Progenitor cell of endocrine pancreas (in vitro differentiated cells): ENCODE data around the gene PSMB1. TPM values are rescaled to one million over a fixed set of nuclear protein-coding genes. Genes with fewer than 3 reads are reported as not detected.

Experiments
- DNase-seq: peaks from one replicate; pipeline ENCODE4 v3.0.0; 2021; ENCODE audit warnings: low spot score; ENCODE audit not compliant: unreplicated experiment
- H3K27ac Mint-ChIP-seq: 2 replicates; pipeline ENCODE4 v1.8.0; 2021; ENCODE audit warnings: mild to moderate bottlenecking, moderate library complexity, mixed read lengths
- H3K27me3 Mint-ChIP-seq: 2 replicates; pipeline ENCODE4 v1.8.0; 2021; ENCODE audit warnings: mixed read lengths
- H3K36me3 Mint-ChIP-seq: 2 replicates; pipeline ENCODE4 v1.8.0; 2022; ENCODE audit warnings: mixed read lengths; ENCODE audit not compliant: insufficient read depth
- H3K4me1 Mint-ChIP-seq: 2 replicates; pipeline ENCODE4 v1.8.0; 2021; ENCODE audit warnings: low read depth, mixed read lengths
- H3K4me3 Mint-ChIP-seq: 2 replicates; pipeline ENCODE4 v1.8.0; 2021; ENCODE audit warnings: low read depth, mild to moderate bottlenecking, moderate library complexity, mixed read lengths
- H3K9me3 Mint-ChIP-seq: 2 replicates; pipeline ENCODE4 v1.8.0; 2021; ENCODE audit warnings: low read depth, mixed read lengths
- long read RNA-seq: library from polyadenylated mRNA; unstranded; transcript quantifications from one replicate; pipeline ENCODE4 v2.0.0, GENCODE V29; 2020
- total RNA-seq: library from RNA; stranded (reverse); gene quantifications from 2 replicates; pipeline ENCODE4 v1.2.1, GENCODE V29; 2021
- TF ChIP-seq, protein P1 (sequence below): fragments of 200-600 bp; sonication (generic); IDR thresholded peaks from one replicate; pipeline ENCODE4 v1.5.0; 2021; ENCODE audit warnings: antibody characterized with exemption, mild to moderate bottlenecking; ENCODE audit not compliant: unreplicated experiment

PSMB1 gene
- total RNA-seq: 154 and 162 TPM in 2 replicates
- long read RNA-seq, transcript PSMB1-201 (6 exons, 928 nt): major isoform, 128 of 136 reads
- long read RNA-seq, partial matches to known transcripts: 2 of 136 reads
- long read RNA-seq, other reads (novel, unspliced or antisense): 5 of 136 reads

DNA sequence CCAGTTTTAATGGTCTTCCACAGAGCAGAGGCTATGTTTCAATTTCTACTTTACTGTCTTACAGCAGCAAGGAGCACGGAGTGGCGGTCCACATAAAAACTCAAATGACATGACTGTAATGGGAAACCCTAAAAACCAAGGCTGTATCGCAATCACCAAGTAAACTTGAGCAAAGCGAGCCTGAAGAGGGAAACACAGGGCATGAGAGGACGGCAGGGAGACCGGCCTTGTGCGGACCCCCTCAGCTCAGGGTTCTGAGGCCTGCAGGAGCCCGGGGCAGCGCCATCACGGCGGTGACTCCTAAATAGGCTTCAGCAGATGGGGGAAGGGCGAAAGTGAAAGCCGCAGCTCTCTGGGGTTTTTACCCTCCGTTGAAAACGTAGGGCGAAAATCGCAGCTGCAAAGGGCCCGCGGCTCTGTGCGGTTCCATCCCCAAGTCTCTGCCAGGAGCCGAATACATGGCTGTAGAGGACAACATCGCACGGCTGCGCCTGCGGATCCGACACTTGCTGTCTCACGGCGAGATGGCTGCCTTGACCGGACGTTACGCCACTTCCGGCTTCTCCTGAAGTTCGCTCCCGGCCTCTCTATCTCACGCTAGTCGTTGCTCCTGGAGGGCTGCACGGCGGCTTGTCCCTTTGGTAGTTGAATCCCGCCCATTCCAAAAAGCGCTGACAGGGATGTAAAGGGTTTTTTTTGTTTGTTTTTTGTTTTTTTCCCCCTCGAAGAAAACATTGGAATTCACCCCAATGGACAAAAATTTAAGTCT lies at the start of gene PSMB1:
Gene PSMB1, minus strand, starts transcription at position 543 of the 769 bp plus-strand sequence. Its CDS starts 65 bp downstream, at position 478.
- H3K9me3 Mint-ChIP-seq: no peaks in the 10 kb centered on the region
- peaks cover 12% of the 10 kb centered on the region for H3K4me1 Mint-ChIP-seq
- no peak within 1 kb of the TSS for H3K4me3 Mint-ChIP-seq

DNA sequence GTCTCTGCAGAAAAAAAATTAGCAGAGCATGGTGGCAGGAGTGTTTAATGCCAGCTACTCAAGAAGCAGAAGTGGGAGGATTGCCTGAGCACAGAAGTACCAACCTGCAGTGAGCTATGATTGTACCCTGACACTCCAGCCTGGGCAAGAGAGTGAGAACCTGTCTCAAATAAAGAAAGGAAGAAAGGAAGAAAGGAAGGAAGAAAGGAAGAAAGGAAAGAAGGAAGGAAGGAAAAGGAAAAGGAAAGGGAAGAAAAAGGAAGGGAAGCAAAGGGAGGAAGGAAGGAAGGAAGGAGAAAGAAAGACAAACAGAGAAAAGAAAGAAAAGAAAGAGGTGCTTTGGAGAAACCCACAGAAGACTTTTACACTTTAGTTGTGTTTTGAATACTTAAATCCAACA lies 44.2 kb upstream of the PSMB1 start:
- H3K27ac Mint-ChIP-seq: no peak overlapping the region
- H3K36me3 Mint-ChIP-seq: no peaks in the 10 kb centered on the region
- no peaks in the 10 kb centered on the region for H3K4me1 Mint-ChIP-seq
- peaks cover 10% of the 10 kb centered on the region for H3K9me3 Mint-ChIP-seq
- H3K27me3 Mint-ChIP-seq: peaks cover 4% of the 10 kb centered on the region
- DNase-seq: no peak
- TF ChIP-seq, protein P1, sequence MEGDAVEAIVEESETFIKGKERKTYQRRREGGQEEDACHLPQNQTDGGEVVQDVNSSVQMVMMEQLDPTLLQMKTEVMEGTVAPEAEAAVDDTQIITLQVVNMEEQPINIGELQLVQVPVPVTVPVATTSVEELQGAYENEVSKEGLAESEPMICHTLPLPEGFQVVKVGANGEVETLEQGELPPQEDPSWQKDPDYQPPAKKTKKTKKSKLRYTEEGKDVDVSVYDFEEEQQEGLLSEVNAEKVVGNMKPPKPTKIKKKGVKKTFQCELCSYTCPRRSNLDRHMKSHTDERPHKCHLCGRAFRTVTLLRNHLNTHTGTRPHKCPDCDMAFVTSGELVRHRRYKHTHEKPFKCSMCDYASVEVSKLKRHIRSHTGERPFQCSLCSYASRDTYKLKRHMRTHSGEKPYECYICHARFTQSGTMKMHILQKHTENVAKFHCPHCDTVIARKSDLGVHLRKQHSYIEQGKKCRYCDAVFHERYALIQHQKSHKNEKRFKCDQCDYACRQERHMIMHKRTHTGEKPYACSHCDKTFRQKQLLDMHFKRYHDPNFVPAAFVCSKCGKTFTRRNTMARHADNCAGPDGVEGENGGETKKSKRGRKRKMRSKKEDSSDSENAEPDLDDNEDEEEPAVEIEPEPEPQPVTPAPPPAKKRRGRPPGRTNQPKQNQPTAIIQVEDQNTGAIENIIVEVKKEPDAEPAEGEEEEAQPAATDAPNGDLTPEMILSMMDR: no peak
- no peak overlapping the region for H3K4me3 Mint-ChIP-seq

More for the DNA sequence above, at the start of gene PSMB1:
- no peak within 1 kb of the TSS for H3K27ac Mint-ChIP-seq
- peak; percentile 73 for DNase-seq
- TF ChIP-seq, protein P1: no peak
- H3K36me3 Mint-ChIP-seq: peaks cover 8% of the 10 kb centered on the region
- no peaks in the 10 kb centered on the region for H3K27me3 Mint-ChIP-seq

DNA sequence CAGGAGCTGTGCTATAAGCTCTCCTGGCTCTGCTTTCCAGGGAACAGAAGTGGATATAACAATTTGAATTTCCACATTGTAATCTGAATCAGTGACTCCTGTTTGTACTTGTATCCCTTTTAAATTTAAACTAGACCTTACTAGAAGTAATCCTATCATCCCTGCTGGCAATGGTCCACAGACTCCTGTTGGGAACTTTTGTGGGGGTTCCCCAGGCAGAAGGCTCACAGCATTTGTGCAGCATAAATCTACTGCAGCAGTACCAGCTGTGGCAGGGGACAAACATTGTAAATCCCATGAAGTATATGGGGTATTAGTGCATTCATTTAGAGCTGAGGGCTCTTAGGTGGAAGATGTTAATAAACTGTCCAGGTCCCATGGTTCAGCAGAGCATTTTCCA lies 43.3 kb upstream of the PSMB1 start:
- no peak for DNase-seq
- Mint-ChIP-seq H3K36me3 (no peaks in the 10 kb centered on the region), H3K27ac (no peak overlapping the region), H3K4me1 (no peaks in the 10 kb centered on the region), H3K9me3 (peaks cover 18% of the 10 kb centered on the region), H3K27me3 (peaks cover 4% of the 10 kb centered on the region), H3K4me3 (no peak overlapping the region)
- TF ChIP-seq, protein P1: no peak

DNA sequence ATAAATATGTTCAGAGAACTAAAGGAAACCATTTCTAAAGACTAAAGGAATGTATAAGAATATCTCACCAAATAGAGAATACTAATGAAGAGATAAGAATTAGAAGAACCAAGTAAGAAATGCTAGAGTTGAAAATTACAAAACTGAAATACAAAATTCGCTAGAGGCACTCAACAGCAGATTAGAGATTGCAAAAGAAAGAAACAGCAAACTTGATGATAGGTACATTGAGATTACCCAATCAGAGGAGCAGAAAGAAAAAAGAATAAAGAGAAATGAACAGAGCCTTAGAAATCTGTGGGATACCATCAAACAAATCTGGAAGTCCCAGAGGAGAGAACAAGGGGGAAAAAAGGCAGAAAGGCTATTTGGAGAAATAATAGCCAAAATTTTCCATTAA lies 37.6 kb upstream of the PSMB1 start:
- no peaks in the 10 kb centered on the region for H3K27me3 Mint-ChIP-seq
- H3K4me1 Mint-ChIP-seq: no peaks in the 10 kb centered on the region
- no peak for DNase-seq
- peaks cover 2% of the 10 kb centered on the region for H3K36me3 Mint-ChIP-seq
- no peak overlapping the region for H3K27ac Mint-ChIP-seq
- H3K9me3 Mint-ChIP-seq: peaks cover 35% of the 10 kb centered on the region
- TF ChIP-seq, protein P1: no peak
- H3K4me3 Mint-ChIP-seq: no peak overlapping the region

DNA sequence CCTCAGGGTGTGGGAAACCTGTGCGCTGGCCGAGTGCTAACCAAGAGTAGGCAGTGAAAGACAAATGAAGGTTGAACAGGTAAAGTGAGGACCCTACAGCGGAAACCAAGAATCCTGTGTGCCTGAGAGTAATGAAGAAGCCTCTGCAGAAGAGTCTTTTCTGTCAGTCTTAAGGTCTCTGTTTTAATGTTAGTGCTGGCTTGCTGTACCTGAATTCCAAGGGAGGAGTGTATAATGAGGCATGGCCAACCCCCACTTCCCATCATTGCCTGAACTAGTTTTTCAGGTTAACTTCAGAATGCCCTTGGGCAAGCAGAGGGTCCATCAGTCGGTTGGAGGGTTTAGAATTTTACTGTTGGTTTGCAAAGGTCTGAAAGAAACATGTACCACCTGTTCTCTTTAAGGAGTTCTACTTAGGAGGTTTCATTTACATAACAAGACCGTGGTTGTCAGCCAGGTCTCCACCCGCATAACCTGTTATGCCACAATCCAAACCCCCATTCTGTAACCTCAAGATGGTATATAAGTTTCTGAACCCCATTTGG lies 31.9 kb upstream of the PSMB1 start:
- no peak for DNase-seq
- peak overlapping the region; percentile 97 for H3K27ac Mint-ChIP-seq
- H3K36me3 Mint-ChIP-seq: peaks cover 9% of the 10 kb centered on the region
- TF ChIP-seq, protein P1: no peak
- H3K4me1 Mint-ChIP-seq: peaks cover 10% of the 10 kb centered on the region
- peaks cover 4% of the 10 kb centered on the region for H3K9me3 Mint-ChIP-seq
- no peaks in the 10 kb centered on the region for H3K27me3 Mint-ChIP-seq
- H3K4me3 Mint-ChIP-seq: peak overlapping the region; percentile 100
